Measurements from ENCODE around the gene LIF.

LIF gene

GRCh38 chr22:30198921-30199320 lies 47.6 kb downstream of the LIF start:
- H3K4me3 ChIP-seq (ENCODE audit: low read depth, low read length), result no peak overlapping the region
- no peak for DNase-seq

DNA sequence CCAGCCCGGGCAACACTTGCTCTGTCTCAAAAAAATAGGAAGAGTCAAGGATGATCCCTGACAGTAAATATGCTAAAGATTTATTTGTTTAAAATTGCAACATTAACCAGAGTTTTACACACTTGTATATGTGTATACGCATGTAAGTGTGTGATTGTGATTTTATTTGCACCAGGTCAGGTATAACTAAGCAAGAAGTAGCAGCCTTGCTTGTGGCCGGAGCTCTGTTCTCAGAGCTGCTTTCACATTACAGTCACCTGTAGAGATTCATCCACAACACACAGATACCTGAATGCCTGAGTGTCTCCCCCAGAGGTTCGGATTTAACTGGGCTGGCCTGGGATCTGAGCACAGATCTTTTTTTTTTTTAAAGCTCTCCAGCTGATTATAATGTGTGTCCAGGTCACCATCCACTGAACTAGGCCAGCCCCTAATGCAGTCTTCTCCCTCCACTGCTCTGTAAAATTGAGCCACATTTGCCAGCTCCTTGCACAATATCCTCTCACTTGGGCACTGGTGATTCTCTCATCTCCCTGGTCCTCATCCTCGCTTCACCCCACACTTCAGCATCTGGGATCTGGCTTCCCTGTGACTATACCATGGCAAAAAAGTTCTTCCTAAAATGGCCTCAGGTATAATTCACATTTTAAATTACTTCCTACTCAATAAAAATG lies 48.3 kb downstream of the LIF start:
- no peak for DNase-seq
- Histone ChIP-seq H3K4me1 (no peaks in the 10 kb centered on the region), H3K4me3 (ENCODE audit: low read depth, low read length) (no peak overlapping the region), H3K36me3 (no peaks in the 10 kb centered on the region), H3K27me3 (no peaks in the 10 kb centered on the region), H3K9me3 (no peaks in the 10 kb centered on the region)
- TF ChIP-seq, protein P1, sequence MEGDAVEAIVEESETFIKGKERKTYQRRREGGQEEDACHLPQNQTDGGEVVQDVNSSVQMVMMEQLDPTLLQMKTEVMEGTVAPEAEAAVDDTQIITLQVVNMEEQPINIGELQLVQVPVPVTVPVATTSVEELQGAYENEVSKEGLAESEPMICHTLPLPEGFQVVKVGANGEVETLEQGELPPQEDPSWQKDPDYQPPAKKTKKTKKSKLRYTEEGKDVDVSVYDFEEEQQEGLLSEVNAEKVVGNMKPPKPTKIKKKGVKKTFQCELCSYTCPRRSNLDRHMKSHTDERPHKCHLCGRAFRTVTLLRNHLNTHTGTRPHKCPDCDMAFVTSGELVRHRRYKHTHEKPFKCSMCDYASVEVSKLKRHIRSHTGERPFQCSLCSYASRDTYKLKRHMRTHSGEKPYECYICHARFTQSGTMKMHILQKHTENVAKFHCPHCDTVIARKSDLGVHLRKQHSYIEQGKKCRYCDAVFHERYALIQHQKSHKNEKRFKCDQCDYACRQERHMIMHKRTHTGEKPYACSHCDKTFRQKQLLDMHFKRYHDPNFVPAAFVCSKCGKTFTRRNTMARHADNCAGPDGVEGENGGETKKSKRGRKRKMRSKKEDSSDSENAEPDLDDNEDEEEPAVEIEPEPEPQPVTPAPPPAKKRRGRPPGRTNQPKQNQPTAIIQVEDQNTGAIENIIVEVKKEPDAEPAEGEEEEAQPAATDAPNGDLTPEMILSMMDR (IDR thresholded peaks at IDR 0.05; ENCODE audit: low read depth, low read length), result no peak

More at GRCh38 chr22:30198921-30199320, 47.6 kb downstream of the LIF start:
- TF ChIP-seq, protein P1 (IDR thresholded peaks at IDR 0.05; ENCODE audit: low read depth, low read length), result no peak
- Histone ChIP-seq H3K27me3 (no peaks in the 10 kb centered on the region), H3K36me3 (no peaks in the 10 kb centered on the region), H3K4me1 (peaks cover 2% of the 10 kb centered on the region; the same call in 1 of the 2 replicates), H3K9me3 (no peaks in the 10 kb centered on the region)

GRCh38 chr22:30197389-30197788 lies 49.2 kb downstream of the LIF start:
- H3K36me3 ChIP-seq, result no peaks in the 10 kb centered on the region
- no peaks in the 10 kb centered on the region for H3K9me3 ChIP-seq
- no peaks in the 10 kb centered on the region for H3K4me1 ChIP-seq
- TF ChIP-seq, protein P1 (IDR thresholded peaks at IDR 0.05; ENCODE audit: low read depth, low read length), result no peak
- DNase-seq, result no peak
- H3K27me3 ChIP-seq, result no peaks in the 10 kb centered on the region
- H3K4me3 ChIP-seq (ENCODE audit: low read depth, low read length), result no peak overlapping the region

- Histone ChIP-seq H3K4me3 (ENCODE audit: low read depth, low read length) (no peak overlapping the region), H3K27me3 (no peaks in the 10 kb centered on the region), H3K36me3 (no peaks in the 10 kb centered on the region), H3K4me1 (no peaks in the 10 kb centered on the region), H3K9me3 (no peaks in the 10 kb centered on the region)
- no peak for DNase-seq
- TF ChIP-seq, protein P1 (IDR thresholded peaks at IDR 0.05; ENCODE audit: low read depth, low read length), result no peak
Observed at GRCh38 chr22:30196880-30197336, 49.7 kb downstream of the LIF start.

DNA sequence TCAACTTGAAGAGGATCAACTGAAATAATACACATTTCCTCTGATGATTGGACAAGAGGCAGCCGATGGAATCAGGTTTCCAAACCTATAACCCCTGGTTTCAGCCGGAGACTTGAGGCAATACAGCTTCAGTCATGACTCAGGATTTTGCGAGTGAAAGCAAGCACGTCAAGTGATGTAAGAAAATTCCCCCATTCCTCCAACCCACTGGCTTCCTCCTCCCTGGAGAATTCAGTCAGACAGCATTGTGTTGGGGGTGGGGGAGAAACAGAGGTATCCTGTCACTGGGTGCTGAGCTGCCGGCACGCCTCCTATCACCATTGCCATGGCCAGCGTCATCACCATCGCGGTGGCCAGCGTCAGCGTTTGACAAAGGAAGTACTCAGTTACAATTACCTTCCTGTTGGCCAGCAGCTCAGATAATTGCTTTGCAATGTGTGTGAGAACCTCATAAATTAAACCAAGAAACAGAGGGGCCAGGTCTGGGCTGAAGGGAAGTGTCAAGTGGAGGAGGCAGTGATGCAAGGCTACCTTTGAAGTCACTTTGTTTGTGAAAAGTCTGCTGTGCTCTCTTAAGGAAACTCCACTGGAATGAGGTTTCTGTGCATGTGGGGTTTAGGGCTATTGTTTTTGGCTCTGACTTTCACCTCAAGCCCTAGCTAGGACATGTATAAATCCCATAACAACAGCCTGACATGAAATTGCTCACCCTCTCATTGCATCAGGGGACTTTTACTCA lies 50.2 kb downstream of the LIF start:
- Histone ChIP-seq H3K4me3 (ENCODE audit: low read depth, low read length) (no peak overlapping the region), H3K9me3 (no peaks in the 10 kb centered on the region), H3K36me3 (no peaks in the 10 kb centered on the region), H3K27me3 (no peaks in the 10 kb centered on the region), H3K4me1 (no peaks in the 10 kb centered on the region)
- TF ChIP-seq, protein P1 (IDR thresholded peaks at IDR 0.05; ENCODE audit: low read depth, low read length), result no peak
- DNase-seq, result no peak
